DLD1 (cell line): Measurements from ENCODE around the gene MYL7.
"Not testable (repeated sequence)": the region's sequence is repeated elsewhere in the genome, so short reads cannot be mapped to it uniquely, and the experiment has no call there.

Source experiments
- in situ Hi-C: cut with HindIII; loops from 2 replicates; pipeline ENCODE4 v1.10.0; 2017; ENCODE audit warnings: low sequenced_read_pairs

The MYL7 gene

DNA sequence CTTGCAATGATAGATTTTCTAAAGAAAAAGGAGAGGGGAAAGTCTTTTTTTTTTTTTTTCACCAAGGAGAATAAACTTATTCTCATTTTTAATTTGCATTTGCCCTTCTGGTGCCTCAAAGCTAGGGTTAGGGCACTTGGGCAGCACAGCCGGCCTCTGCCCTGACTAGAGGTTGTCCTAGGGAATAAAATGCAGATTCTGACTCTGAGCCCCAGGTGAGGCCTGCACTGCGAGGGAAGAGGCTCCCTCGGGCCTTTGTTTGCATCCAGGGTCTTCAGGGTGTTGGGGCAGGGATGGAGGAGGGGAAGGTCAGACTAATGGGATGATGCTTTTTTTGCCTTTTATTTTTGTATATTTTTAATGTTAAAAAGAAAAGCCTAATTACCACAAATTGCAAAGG, 7.8 kb downstream of the MYL7 start:
- in situ Hi-C loops: no loop called here

DNA sequence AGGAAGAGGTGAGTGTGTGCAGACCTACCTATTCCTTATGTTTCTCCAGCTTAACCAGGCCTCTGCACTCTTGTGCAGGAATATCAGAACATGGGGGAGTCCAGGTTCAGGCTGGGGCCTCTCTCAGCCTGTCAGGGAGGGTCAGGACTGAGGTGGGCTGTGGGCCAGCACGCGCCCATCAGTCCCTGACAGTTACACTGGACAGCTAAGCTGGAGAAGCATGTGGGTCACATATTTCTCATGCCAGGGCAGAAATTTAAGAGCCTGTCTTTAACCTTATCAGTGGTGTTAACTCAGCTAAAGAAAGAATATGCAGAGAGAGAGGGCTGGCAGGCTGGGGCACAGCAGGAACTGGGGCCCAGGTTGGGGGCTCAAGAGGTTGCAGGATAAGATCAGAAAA, 9.1 kb downstream of the MYL7 start:
- in situ Hi-C loops: no loop called here

DNA sequence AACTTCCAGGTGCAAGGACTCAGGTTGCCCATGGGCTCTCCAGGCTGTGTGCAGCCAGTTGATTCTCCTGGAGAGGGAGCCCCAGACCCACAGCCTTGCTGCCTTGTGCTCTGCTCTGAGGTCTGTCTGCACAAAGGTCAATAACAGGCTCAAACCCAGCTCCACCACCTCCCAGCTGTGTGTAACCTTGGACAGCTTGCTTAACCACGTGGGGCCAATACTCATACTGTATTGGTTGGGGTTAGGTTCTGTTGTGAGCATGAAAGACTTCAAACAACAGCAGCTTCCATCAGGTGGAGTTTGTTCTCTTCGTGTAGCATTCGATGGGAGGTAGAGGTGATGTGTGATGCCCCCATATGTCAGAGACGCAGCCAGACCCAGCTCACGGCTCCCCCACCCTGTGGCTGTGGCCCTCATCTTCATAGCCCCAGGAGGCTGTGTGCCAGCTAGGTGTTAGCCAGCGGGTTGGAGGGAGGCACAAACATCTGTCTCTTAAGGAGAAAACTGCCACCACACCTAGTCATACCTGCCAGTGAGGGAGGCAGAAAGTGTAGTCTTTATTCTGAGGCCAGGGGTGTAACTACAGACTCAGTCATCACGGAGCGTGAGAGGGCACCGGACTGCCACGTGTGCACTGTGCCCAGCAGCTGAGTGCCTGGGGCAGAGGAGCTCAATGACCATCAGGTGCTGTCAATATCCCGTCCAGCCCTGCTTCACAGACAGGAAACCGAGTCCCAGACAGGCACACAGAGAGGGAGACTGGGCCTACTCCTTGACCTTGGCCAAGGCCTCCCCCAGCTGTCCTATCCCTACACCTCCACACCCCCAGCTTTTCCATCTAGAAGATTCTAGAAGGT, 9.7 kb downstream of the MYL7 start:
- in situ Hi-C loops: no loop called here

DNA sequence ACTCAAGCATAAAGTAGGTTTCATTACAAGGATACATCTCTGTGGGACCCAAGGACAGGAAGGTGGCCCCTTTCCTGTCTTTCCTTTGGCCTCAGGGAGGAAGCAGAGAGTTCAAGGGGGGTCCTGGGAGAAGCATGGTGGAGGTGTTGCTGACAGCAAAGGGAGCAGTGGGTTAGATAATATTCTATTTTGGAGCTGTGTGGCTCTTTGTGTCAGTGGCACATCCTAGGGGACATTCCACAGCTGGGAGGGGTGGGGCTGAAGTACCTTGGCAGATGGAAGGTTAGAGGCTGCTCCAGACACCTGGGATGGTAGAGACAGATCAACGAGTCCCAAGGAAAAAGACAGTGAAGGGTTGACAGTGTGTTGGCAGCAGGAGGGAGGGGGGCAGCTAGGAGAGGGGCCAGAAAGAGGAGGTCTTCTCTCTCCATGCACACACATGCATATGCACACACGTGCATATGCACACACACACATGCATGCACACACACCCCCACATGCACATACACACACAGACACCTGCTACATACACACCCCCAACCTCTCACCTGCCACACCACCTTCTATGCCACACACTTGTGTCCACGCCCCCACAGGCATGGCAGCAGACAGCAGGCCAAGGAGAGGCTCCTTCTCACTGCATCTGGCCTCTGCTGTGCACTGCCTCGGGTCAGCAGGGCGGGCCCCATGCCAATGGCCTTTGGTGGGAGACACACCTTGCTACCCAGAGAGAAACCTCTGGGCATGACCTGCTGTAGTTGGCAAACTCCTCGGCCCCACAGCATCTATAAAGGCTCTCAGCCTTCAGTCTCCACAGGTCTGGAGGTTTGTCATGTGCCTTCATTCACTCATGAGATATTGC, 12.2 kb downstream of the MYL7 start:
- in situ Hi-C loops: no loop called here

DNA sequence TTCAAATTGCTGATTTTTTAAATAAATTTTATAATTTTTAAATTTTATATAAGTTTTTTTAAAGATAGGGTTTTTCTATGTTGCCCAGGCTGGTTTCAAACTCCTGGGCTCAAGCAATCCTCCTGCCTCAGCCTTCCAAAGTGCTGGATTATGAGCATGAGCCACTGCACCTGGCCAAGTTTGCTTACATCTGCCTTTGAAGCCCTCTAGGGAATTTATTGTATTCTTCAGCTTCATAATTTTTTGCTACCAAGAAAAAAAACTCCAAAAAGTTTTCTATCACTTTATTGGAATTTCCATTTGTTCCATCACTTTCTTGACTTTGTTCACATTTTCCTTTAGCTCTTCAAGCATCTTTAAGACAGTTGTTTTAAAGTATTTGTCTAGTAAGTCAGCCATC, 14.0 kb downstream of the MYL7 start:
- in situ Hi-C loops: no loop called here

DNA sequence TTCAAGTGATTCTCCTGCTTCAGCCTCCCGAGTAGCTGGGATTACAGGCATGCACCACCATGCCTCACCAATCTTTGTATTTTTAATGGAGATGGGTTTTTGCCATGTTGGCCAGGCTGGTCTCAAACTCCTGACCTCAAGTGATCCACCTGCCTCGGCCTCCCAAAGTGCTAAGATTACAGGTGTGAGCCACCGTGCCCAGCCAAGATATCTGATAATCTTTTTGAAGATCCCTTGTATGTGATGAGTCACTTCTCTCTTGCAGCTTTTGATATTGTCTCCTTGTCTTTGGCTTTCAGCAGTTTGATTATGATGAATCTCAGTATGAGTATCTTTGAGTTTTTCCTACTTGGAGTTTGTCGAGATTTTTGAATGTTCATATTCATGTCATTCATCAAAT, 14.6 kb downstream of the MYL7 start:
- in situ Hi-C loops: not testable (repeated sequence)

DNA sequence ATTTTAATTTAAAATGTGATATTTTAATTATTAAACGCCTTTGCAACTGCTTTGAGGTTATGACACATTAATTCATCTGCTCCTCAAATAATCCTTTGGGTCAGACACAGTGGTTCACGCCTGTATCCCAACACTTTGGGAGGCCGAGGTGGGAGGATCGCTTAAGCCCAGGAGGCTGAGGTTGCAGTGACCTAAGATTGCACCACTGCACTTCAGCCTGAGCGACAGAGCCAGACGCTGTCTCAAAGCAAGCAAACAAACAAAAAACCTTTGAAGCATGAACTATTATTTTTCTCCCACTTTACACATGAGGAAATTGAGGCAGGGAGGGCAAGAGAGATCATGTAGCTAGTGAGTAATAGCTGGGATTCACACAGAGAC, 16.3 kb downstream of the MYL7 start:
- in situ Hi-C loops: no loop called here

DNA sequence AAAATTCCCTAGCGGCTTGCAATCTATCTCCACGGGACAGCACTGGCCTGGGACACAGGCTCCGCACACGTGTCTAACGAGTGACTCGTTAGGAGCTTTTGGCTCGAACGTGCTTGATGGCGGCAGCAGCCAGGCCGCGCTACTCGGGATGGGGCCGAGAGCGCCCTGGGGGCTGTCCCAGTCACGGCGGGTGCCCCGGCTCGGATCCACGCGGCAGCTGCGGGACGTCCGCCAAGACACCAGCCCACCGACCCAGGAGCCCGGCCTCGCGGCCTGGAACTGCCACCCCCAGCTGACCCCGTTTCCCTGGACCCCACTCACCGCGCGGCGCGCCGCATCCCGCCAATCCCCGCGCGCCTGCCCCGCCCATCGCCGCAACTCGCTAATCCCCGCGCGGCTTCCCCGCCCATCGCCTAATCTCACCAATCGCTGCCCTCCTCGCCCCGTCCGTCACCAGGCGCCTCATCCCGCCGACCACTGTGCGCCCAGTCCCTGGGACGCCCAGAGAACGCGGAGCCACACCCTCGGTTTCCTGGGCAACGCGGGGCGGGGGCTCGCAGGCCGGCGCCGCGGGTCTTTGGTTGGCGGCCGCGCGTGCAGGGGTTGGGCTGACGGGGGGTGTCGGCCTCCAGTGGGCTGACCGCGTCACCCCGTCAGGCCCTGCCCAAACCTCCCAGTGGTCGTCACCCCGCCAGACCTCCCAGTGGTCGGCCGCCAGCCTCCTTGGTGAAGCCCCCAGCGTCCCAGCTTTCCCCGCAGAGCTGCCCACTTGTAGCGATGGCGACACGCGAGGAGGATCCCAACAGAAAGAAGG, 17.7 kb downstream of the MYL7 start, which contains the start of gene POLD2:
Gene POLD2 (minus strand): TSS at position 359 of the 814 bp plus-strand sequence. CDS start 1,495 bp downstream, outside the sequence.
- in situ Hi-C loops: no loop called here

DNA sequence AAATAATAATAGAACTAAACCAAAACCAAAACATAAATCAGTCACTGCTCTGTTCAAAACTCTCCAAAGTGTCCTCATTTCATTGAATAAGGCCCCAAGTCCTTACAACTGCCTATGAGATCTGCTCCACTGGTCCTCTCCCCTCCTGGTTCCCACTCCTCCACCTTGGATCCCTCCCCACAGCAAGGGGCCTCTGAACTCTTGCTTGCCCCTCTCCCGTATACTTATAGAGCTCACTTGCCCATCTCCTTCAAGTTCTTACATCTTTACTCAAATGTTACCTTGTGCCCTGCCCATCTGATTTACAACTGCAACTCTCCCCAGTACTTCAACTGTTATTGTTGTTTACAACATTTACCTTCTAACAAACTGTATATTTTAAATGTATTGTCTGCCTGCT, 18.6 kb downstream of the MYL7 start:
- in situ Hi-C loops: no loop called here

DNA sequence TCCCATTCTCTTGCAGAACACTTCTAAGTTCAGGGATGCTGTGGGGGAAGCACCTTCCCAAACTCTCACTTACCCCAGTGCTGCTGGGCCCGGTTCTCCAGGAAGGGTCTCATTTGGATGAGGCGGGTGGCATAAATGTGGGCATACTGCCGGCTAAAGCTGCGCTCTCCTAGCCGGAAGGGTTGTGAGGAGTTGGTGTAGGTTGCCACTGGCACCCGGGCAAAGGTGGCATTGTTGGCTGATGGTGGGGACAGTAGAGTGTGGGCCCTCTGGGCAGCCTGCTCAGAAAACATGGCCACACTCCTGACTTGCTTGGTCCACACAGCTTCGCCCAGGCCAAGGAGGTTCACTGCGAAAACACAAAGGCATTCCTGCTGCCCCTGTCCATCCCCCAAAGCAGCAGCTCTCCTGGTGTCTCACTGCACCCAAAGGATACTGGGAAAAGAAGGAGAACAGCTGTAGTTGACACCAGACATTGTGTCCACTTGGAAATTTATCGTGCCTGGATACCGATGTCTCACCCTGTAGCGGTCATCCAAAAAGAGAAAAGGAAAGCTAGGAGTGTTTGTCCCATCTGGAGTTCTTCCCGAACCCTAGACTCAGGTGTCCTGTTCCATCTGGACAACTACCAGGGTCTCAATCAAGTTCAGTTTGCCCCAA, 19.2 kb downstream of the MYL7 start:
- in situ Hi-C loops: no loop called here

DNA sequence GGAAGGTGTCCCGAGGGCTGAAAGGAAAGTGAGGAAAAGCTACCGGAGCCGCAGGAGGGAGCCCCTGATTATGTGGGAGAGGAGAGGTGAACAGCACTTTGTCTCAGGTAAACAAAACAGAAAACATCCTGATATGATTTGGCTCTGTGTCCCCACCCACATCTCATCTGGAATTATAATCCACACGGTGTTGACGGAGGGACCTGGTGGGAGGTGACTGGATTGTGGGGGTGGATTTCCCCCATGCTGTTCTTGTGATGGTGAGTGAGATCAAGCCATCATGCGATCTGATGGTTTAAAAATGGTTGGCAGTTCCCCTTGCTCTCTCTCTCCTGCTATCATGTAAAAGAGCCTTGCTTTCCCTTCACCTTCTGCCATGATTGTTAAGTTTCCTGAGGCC, 20.7 kb downstream of the MYL7 start:
- in situ Hi-C loops: no loop called here

DNA sequence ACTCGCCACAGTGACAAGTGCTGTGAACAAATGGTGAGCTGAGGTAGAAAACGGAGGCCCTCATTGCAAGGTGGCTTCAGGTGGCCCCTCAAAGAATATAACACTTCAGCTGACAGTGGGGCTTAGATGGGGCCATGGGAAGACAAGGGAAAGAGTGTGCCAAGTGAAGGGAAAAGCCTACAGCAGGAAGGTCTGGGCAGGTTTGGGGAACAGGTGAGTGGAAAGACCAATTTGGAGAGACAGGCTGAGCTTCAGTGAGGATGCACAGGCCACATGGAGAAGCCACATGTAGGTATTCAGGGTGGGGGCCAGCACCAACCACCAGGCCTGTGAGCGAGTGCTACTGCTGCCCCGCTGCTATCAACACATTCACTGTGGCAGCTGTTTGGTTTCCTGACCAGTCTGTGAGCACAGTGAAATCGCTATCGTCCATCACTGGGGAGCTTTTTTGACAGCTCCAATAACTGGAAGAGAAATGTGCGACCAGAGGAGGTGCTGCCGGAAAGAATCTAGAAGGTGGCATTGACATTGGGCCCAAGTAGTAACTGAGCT, 21.2 kb downstream of the MYL7 start:
- in situ Hi-C loops: no loop called here

DNA sequence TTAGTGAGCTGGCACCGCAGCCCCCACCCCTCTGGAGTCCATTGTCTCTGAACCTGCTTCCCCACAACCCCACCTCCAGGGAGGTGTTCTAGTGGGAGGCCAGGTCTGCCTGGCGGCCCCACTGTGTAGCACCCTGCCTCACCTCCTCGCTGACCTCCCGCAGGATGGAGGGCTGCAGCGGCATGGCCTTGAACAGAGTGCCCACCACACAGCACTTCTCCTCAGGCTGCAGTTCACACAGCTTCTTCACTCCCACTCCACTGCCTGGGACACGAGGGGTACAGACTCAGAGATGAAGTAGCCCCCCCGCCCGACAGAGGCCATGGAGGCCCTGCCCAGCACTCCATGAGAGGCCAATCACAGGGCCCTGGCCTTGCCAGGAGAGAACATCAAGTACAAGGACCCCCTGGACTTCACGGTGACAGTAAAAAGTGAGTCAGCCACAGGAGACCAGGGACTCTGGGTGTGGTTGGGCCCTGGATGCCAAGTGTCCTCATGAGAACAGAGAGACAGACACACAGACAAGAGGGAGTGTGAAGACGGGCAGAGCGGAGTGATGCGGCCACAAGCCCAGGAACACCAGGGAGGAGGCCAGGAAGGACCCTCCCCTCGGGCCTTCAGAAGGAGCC, 23.2 kb downstream of the MYL7 start:
- in situ Hi-C loops: no loop called here

DNA sequence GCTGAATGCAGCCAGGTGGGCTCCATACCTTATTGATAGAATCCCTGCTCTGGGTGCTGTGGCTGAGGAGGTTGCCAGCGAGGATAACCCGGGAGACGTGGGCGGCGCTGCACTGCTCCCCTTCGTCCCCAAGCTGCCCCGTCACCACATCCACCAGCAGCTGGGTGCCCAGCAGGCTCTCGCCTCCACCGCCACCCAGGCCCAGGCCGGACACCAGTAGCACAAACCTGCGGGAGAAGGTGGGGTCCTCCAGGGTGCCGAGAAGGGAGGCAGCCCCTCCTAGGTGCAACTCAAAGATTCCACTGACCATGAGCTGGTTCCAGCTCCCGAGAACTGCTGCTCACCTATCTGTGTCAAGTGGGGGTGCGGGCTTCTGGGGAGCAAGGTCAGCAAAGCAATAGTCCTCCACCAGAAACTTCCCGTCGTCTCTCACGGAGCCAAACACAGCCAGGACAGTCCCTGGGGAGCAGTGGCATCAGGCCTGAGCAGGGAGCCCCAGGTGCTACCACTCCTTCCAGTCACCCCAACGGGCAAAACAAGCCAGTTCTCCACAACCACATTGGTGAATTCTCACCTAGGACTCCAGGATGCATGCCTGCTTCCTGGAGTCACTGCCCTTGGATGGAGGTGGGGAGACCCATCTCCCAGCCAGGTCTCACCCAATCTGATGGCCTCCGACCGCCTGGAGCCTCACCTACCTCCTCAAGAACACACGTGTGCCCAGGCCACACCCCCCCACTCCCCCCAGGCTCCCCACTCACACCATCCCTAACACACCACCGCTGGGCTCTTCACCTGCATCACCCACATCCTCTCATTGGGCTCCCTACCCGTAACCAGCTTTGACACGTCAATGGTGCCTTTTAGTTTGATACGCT, 24.1 kb downstream of the MYL7 start:
- in situ Hi-C loops: no loop called here

DNA sequence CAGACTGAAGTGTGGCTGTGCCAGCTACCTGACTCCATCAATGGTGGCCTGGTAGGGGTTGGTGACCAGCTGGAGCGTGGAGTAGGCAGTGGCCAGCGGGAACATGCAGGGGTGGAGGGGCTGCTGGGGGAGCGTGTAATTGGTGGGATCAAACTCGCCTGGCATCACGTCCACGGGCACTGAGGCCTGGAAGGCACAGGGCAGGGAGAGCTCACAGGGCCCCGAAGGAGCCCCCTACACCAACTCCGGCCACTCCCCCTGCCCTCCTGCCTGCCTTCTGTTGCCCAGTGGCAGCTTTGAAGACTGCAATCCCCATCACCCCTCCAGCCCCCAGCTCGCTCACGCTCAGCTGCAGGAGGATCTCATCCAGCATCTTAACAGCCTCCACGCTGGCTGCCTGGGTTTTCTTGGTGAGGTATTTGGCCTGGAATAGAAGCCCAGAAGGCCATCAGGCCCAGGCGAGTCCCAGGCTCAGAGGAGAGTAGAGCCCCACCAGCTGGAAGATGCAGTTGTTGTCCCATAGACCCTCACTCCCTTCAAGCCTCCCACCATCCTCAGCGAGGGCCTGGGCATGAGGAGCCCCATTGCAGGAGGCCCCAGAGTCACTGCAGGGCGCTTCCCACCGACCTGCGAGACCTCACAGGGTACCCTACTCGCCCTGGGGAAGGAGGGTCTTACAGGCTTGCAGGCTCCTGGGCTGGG, 24.9 kb downstream of the MYL7 start:
- in situ Hi-C loops: no loop called here

DNA sequence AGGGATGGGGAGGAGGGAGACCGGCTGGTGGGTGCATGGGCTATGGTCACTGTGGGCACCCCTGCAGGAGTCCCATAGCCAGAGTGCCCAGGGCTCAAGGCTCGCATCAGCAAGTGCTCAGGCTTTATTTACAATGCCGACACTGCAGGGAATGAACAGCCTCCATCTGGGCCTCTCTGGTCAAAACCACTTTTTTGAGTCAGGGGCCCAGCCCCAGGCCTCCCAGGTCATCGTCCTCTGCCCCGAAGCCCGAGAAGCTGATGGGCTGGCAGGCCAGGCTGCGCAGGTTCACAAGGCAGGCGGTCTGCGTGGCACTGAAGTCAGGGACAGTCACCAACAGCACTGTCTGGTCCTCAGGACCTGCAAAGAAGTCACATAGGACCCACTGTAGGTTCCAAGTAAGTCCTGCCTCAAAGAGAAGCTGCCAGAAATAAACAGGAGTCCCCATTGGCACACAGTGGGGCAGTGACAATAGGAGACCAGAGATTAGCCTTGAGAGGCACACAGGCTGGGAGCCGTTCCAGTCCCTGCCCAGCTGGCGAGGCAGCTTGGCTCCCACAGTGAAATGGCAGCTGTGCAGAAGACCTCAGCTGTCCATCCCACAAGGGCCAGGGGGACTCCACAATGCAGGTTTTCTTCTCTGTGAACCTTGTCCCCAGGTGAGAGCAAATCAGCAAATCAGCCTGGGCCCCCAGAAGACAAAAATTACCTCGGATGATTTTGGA, 26.4 kb downstream of the MYL7 start:
- in situ Hi-C loops: no loop called here

DNA sequence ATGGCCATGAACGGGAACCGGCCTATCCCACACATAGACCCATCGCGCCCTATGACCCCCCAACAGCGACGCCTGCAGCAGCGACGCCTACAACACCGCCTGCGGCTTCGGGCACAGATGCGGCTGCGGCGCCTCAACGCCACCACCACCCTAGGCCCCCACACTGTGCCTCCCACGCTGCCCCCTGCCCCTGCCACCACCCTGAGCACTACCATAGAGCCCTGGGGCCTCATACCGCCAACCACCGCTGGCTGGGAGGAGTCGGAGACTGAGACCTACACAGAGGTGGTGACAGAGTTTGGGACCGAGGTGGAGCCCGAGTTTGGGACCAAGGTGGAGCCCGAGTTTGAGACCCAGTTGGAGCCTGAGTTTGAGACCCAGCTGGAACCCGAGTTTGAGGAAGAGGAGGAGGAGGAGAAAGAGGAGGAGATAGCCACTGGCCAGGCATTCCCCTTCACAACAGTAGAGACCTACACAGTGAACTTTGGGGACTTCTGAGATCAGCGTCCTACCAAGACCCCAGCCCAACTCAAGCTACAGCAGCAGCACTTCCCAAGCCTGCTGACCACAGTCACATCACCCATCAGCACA, 27.3 kb downstream of the MYL7 start:
- in situ Hi-C loops: no loop called here
